C4-2B (cell line): ENCODE results near the gene RPP30.

Experiments
- ZFX ChIP-seq: fragments of 450-650 bp; IDR thresholded peaks from 2 replicates; pipeline ENCODE4 v1.6.1; 2017
- TF ChIP-seq, protein P1 (sequence below): fragments of 450-650 bp; conservative IDR thresholded peaks from 2 replicates; pipeline ENCODE4 v1.5.1; 2017; ENCODE audit warnings: mild to moderate bottlenecking

DNA sequence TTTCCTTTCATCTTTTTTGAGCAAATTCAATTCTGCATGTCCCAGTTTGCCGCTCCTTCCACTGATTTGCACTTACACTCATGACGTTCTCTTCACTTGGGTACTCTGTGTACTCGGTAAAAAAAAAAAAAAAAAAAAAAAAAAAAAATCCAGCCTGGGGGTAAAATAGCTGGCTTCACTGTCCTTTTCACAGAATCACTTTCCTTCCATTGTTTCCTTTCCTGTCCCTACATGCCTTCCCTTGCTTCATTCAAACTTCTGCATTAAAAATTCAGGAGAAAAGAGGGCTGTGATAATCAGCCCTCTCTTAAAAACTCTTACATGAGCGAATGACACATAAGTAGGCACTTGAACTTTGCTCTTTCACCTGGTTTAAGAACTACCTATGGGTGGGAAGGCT, 40.4 kb downstream of the RPP30 start:
- TF ChIP-seq, protein P1, sequence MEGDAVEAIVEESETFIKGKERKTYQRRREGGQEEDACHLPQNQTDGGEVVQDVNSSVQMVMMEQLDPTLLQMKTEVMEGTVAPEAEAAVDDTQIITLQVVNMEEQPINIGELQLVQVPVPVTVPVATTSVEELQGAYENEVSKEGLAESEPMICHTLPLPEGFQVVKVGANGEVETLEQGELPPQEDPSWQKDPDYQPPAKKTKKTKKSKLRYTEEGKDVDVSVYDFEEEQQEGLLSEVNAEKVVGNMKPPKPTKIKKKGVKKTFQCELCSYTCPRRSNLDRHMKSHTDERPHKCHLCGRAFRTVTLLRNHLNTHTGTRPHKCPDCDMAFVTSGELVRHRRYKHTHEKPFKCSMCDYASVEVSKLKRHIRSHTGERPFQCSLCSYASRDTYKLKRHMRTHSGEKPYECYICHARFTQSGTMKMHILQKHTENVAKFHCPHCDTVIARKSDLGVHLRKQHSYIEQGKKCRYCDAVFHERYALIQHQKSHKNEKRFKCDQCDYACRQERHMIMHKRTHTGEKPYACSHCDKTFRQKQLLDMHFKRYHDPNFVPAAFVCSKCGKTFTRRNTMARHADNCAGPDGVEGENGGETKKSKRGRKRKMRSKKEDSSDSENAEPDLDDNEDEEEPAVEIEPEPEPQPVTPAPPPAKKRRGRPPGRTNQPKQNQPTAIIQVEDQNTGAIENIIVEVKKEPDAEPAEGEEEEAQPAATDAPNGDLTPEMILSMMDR, result no peak
- TF ChIP-seq ZFX, result no peak
